Sigmoid colon (tissue), 4 donors: ENCODE data around the gene IL22RA2.

ENCODE experiments used
- CTCF ChIP-seq, 4 experiments: fragments of 450-650 bp in 3 of 4; fragments of 200-600 bp in 1 of 4; IDR thresholded peaks; one replicate each; pipeline ENCODE4 v1.5.1; 2016 to 2019; ENCODE audit warnings: antibody characterized with exemption in 4 of 4, mild to moderate bottlenecking in 3 of 4, moderate library complexity in 2 of 4
- EP300 ChIP-seq, 4 donors: sonication (generic); formaldehyde crosslinking; IDR thresholded peaks; one replicate each; pipeline ENCODE4 v1.6.1; 2017; ENCODE audit warnings: antibody characterized with exemption in 4 of 4
- POLR2A ChIP-seq, 2 donors: fragments of 450-650 bp; IDR thresholded peaks; one replicate each; pipeline ENCODE4 v1.6.1; 2016; ENCODE audit warnings: antibody characterized with exemption in 2 of 2, mild to moderate bottlenecking in 2 of 2, moderate library complexity in 2 of 2
- POLR2AphosphoS5 ChIP-seq, 4 donors: sonication (generic); formaldehyde crosslinking; IDR thresholded peaks; one replicate each; pipeline ENCODE4 v1.6.1; 2017; ENCODE audit warnings: antibody characterized with exemption in 4 of 4

- TF ChIP-seq CTCF (IDR thresholded peaks at IDR 0.05): no peak
- TF ChIP-seq POLR2A (IDR thresholded peaks at IDR 0.05): no peak
- TF ChIP-seq EP300 (IDR thresholded peaks at IDR 0.05): no peak
- no peak for TF ChIP-seq POLR2AphosphoS5 (IDR thresholded peaks at IDR 0.05)
These were observed 28.0 kb downstream of the IL22RA2 start for GRCh38 chr6:137145421-137145820.
